ENCODE data around the gene ALK.

ALK gene

DNA sequence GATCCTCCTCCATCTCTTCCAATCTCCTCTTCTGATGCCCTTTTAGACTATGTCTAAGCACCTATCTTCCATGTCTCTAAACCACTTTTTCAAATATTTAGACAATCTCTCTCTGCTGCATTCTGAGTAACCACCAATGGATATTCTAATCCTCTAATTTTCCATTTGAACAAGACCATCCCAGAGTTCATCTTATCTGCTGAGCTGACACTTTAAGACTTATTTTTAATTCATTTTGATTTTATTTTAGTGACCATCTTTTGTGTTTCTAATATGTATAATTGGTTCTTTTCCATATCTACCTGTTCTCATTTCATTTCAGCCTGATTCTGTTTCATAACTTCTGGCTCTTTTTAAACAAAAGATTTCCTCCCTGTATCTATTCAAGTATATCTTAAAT lies 436.3 kb downstream of the ALK start:
- TF ChIP-seq SIN3A (IDR thresholded peaks at IDR 0.05; ENCODE audit: borderline replicate concordance, insufficient read depth, low read length) (no peak), FOXP2 (optimal IDR thresholded peaks at IDR 0.05; ENCODE audit: borderline replicate concordance, extremely low read depth, extremely low read length, insufficient read depth) (no peak), TAF1 (IDR thresholded peaks at IDR 0.05; ENCODE audit: borderline replicate concordance, insufficient read depth, low read length) (no peak), POLR2AphosphoS5 (IDR thresholded peaks at IDR 0.05; ENCODE audit: low read depth, low read length) (no peak), REST (IDR thresholded peaks at IDR 0.05; ENCODE audit: insufficient read depth in 1 of 2, low read depth in 2 of 2, low read length in 2 of 2) (no peak)

DNA sequence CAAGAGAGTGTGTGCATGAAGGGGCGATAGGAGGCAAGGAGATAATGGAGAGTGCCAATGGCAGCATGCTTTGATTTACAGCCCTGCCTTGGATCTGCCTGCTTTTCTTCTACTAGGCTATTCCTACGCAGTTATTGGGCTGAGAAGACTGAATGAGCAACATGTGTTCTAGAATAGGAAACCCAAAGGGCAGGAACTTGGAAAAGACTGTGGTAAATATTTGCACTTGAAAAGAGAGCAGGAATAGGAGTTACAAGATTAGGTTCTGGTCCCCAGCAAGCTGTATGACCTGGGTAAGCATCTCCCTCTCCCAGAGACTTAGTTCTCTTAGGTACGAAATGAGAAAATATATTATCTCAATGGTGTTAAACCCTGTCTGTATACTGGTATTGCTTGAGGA lies 438.5 kb downstream of the ALK start:
- TF ChIP-seq TAF1 (IDR thresholded peaks at IDR 0.05; ENCODE audit: borderline replicate concordance, insufficient read depth, low read length) = no peak
- no peak for TF ChIP-seq FOXP2 (optimal IDR thresholded peaks at IDR 0.05; ENCODE audit: borderline replicate concordance, extremely low read depth, extremely low read length, insufficient read depth)
- no peak for TF ChIP-seq SIN3A (IDR thresholded peaks at IDR 0.05; ENCODE audit: borderline replicate concordance, insufficient read depth, low read length)
- no peak for TF ChIP-seq POLR2AphosphoS5 (IDR thresholded peaks at IDR 0.05; ENCODE audit: low read depth, low read length)
- no peak for TF ChIP-seq REST (IDR thresholded peaks at IDR 0.05; ENCODE audit: insufficient read depth in 1 of 2, low read depth in 2 of 2, low read length in 2 of 2)

DNA sequence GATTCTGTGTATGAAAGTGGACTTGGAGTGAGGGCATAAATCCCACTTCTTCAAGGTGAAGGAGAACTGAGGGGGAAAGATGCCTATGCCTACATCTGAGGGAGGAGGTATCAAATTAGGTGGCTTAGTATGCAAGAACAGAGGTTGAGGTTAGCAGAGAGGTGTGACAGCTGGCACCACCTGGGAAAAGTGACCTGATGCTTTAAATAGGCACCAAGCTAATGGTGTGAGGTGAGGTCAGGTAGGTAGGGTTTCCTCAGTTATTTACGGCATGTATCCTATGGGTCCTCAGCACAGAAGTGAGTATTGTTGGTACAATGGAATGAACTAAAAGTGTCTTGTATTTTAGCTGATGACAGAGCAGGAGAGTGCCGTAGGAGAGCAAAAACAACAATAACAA lies 439.0 kb downstream of the ALK start:
- no peak for TF ChIP-seq FOXP2 (optimal IDR thresholded peaks at IDR 0.05; ENCODE audit: borderline replicate concordance, extremely low read depth, extremely low read length, insufficient read depth)
- no peak for TF ChIP-seq POLR2AphosphoS5 (IDR thresholded peaks at IDR 0.05; ENCODE audit: low read depth, low read length)
- no peak for TF ChIP-seq SIN3A (IDR thresholded peaks at IDR 0.05; ENCODE audit: borderline replicate concordance, insufficient read depth, low read length)
- no peak for TF ChIP-seq TAF1 (IDR thresholded peaks at IDR 0.05; ENCODE audit: borderline replicate concordance, insufficient read depth, low read length)
- no peak for TF ChIP-seq REST (IDR thresholded peaks at IDR 0.05; ENCODE audit: insufficient read depth in 1 of 2, low read depth in 2 of 2, low read length in 2 of 2)

DNA sequence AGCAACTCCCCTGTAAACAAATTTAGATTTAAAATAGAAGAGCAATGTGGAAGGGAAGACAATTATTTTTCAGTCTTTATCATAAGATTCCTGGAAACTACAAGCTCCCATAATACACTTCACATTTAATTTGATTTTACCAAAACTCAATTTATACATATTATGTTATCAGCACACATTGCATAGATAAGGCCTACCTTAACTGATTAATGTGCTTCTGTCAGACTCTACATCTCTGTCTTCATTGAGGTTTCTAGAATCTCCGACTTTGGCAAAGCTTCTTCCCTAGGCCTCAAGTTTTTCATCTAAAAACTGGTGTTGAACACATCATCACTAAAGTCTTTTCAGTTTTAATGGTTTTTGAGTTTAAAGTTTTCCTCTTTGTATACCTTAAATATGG lies 440.1 kb downstream of the ALK start:
- TF ChIP-seq REST (IDR thresholded peaks at IDR 0.05; ENCODE audit: insufficient read depth in 1 of 2, low read depth in 2 of 2, low read length in 2 of 2) (no peak), FOXP2 (optimal IDR thresholded peaks at IDR 0.05; ENCODE audit: borderline replicate concordance, extremely low read depth, extremely low read length, insufficient read depth) (no peak), SIN3A (IDR thresholded peaks at IDR 0.05; ENCODE audit: borderline replicate concordance, insufficient read depth, low read length) (no peak), POLR2AphosphoS5 (IDR thresholded peaks at IDR 0.05; ENCODE audit: low read depth, low read length) (no peak), TAF1 (IDR thresholded peaks at IDR 0.05; ENCODE audit: borderline replicate concordance, insufficient read depth, low read length) (no peak)

DNA sequence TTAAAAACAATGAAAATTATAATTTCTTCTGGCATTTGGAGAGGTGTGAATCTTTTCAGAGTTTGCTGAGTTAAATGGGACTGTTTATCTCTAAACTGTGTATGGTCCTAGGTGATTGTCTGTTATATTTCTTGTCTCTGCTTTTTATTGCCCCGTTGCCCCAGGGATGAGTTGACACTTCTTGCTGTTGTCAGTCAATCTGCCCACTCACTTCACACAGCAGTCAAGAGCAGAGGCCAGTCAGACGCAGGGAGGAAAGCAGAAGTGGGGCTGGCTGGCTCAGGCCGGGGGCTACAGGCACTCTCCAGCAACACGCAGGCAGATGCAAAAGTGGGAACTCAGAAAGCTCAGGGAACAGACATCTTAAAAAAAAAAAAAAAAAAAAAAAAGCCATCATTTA lies 441.0 kb downstream of the ALK start:
- TF ChIP-seq REST (IDR thresholded peaks at IDR 0.05; ENCODE audit: insufficient read depth in 1 of 2, low read depth in 2 of 2, low read length in 2 of 2) = no peak
